ENCODE results near the gene MAST4. TPM values are rescaled to one million over a fixed set of nuclear protein-coding genes. Genes with fewer than 3 reads are reported as not detected.
A peak's percentile ranks its signal among the peaks of the same experiment; 100 is the strongest.

The MAST4 gene
- total RNA-seq, 1 donor from 2014 or later: 22.3 TPM

GRCh38 chr5:67090593-67090992 is 494.4 kb downstream of the MAST4 start:
- Histone ChIP-seq H2AFZ (ENCODE audit: low read depth, low read length) (no peak overlapping the region), H3K27ac (ENCODE audit: low read depth, low read length) (no peak overlapping the region), H3K9me3 (ENCODE audit: insufficient read depth, low read depth, low read length) (no peaks in the 10 kb centered on the region), H4K20me1 (ENCODE audit: insufficient read depth, low read length) (peaks cover 19% of the 10 kb centered on the region), H3K4me2 (ENCODE audit: low read length) (no peak overlapping the region), H3K4me1 (ENCODE audit: insufficient read depth, low read length) (peaks cover 29% of the 10 kb centered on the region), H3K4me3 (ENCODE audit: insufficient read depth, low read depth, low read length) (no peak overlapping the region), H3K36me3 (ENCODE audit: insufficient read depth, low read length) (peaks cover 3% of the 10 kb centered on the region), H3K79me2 (ENCODE audit: insufficient read depth, low read length) (peaks cover 35% of the 10 kb centered on the region), H3K27me3 (ENCODE audit: insufficient read depth, low read length) (no peaks in the 10 kb centered on the region), H3K9ac (ENCODE audit: low read length) (no peak overlapping the region)
- H3K27me3 Mint-ChIP-seq (ENCODE audit: low read depth, unreplicated experiment): no peaks in the 10 kb centered on the region
- peaks cover 42% of the 10 kb centered on the region for H3K4me1 Mint-ChIP-seq (ENCODE audit: low read depth, unreplicated experiment)
- H3K27ac Mint-ChIP-seq (ENCODE audit: unreplicated experiment): no peak overlapping the region
- no peaks in the 10 kb centered on the region for H3K9me3 Mint-ChIP-seq (ENCODE audit: unreplicated experiment)
- peaks cover 2% of the 10 kb centered on the region for H3K36me3 Mint-ChIP-seq (ENCODE audit: low read depth, unreplicated experiment)
- TF ChIP-seq EZH2 (IDR thresholded peaks at IDR 0.05; ENCODE audit: insufficient read depth, low read length): no peak
- no peak for TF ChIP-seq CTCF (IDR thresholded peaks at IDR 0.05; ENCODE audit: insufficient read depth, low read depth, low read length)
- FAIRE-seq (no peak), DNase-seq (ENCODE audit: low read depth) (no peak)
- H3K4me3 Mint-ChIP-seq (ENCODE audit: unreplicated experiment): no peak overlapping the region

- no peaks in the 10 kb centered on the region for H3K27me3 ChIP-seq (ENCODE audit: insufficient read depth, low read length)
- TF ChIP-seq EZH2 (IDR thresholded peaks at IDR 0.05; ENCODE audit: insufficient read depth, low read length) (no peak), CTCF (IDR thresholded peaks at IDR 0.05; ENCODE audit: insufficient read depth, low read depth, low read length) (no peak)
- no peak overlapping the region for H2AFZ ChIP-seq (ENCODE audit: low read depth, low read length)
- peaks cover 36% of the 10 kb centered on the region for H3K4me1 ChIP-seq (ENCODE audit: insufficient read depth, low read length)
- Mint-ChIP-seq H3K4me1 (ENCODE audit: low read depth, unreplicated experiment) (peaks cover 45% of the 10 kb centered on the region), H3K36me3 (ENCODE audit: low read depth, unreplicated experiment) (peaks cover 2% of the 10 kb centered on the region), H3K27me3 (ENCODE audit: low read depth, unreplicated experiment) (no peaks in the 10 kb centered on the region), H3K27ac (ENCODE audit: unreplicated experiment) (no peak overlapping the region), H3K9me3 (ENCODE audit: unreplicated experiment) (no peaks in the 10 kb centered on the region), H3K4me3 (ENCODE audit: unreplicated experiment) (no peak overlapping the region)
- peaks cover 3% of the 10 kb centered on the region for H3K36me3 ChIP-seq (ENCODE audit: insufficient read depth, low read length)
- H3K9me3 ChIP-seq (ENCODE audit: insufficient read depth, low read depth, low read length): no peaks in the 10 kb centered on the region
- no peak overlapping the region for H3K4me3 ChIP-seq (ENCODE audit: insufficient read depth, low read depth, low read length)
- no peak overlapping the region for H3K4me2 ChIP-seq (ENCODE audit: low read length)
- H3K9ac ChIP-seq (ENCODE audit: low read length): no peak overlapping the region
- H3K27ac ChIP-seq (ENCODE audit: low read depth, low read length): no peak overlapping the region
- H4K20me1 ChIP-seq (ENCODE audit: insufficient read depth, low read length): peaks cover 10% of the 10 kb centered on the region
- peaks cover 22% of the 10 kb centered on the region for H3K79me2 ChIP-seq (ENCODE audit: insufficient read depth, low read length)
- no peak for DNase-seq (ENCODE audit: low read depth)
- FAIRE-seq: no peak
Measured at GRCh38 chr5:67092535-67092934, 496.3 kb downstream of the MAST4 start.

GRCh38 chr5:67093279-67093678 is 497.1 kb downstream of the MAST4 start:
- FAIRE-seq (peak; percentile 81), DNase-seq (ENCODE audit: low read depth) (no peak)
- peaks cover 3% of the 10 kb centered on the region for H3K36me3 ChIP-seq (ENCODE audit: insufficient read depth, low read length)
- H3K4me3 ChIP-seq (ENCODE audit: insufficient read depth, low read depth, low read length): no peak overlapping the region
- Mint-ChIP-seq H3K4me1 (ENCODE audit: low read depth, unreplicated experiment) (peaks cover 45% of the 10 kb centered on the region), H3K27ac (ENCODE audit: unreplicated experiment) (peak overlapping the region; percentile 2), H3K9me3 (ENCODE audit: unreplicated experiment) (no peaks in the 10 kb centered on the region), H3K27me3 (ENCODE audit: low read depth, unreplicated experiment) (no peaks in the 10 kb centered on the region), H3K36me3 (ENCODE audit: low read depth, unreplicated experiment) (peaks cover 2% of the 10 kb centered on the region), H3K4me3 (ENCODE audit: unreplicated experiment) (no peak overlapping the region)
- no peak overlapping the region for H2AFZ ChIP-seq (ENCODE audit: low read depth, low read length)
- H3K4me1 ChIP-seq (ENCODE audit: insufficient read depth, low read length): peaks cover 36% of the 10 kb centered on the region
- no peak overlapping the region for H3K4me2 ChIP-seq (ENCODE audit: low read length)
- H3K27ac ChIP-seq (ENCODE audit: low read depth, low read length): no peak overlapping the region
- TF ChIP-seq CTCF (IDR thresholded peaks at IDR 0.05; ENCODE audit: insufficient read depth, low read depth, low read length) (no peak), EZH2 (IDR thresholded peaks at IDR 0.05; ENCODE audit: insufficient read depth, low read length) (no peak)
- peaks cover 19% of the 10 kb centered on the region for H3K79me2 ChIP-seq (ENCODE audit: insufficient read depth, low read length)
- no peak overlapping the region for H3K9ac ChIP-seq (ENCODE audit: low read length)
- no peaks in the 10 kb centered on the region for H3K9me3 ChIP-seq (ENCODE audit: insufficient read depth, low read depth, low read length)
- H3K27me3 ChIP-seq (ENCODE audit: insufficient read depth, low read length): no peaks in the 10 kb centered on the region
- peaks cover 8% of the 10 kb centered on the region for H4K20me1 ChIP-seq (ENCODE audit: insufficient read depth, low read length)
